GM12878 (cell line): Measurements from ENCODE around the gene RRAS. TPM values are rescaled to one million over a fixed set of nuclear protein-coding genes. Genes with fewer than 3 reads are reported as not detected.

Source experiments
- JUND ChIP-seq: IDR thresholded peaks from 2 replicates; pipeline ENCODE4 v1.6.1; 2012; ENCODE audit warnings: low read depth, mild to moderate bottlenecking, low read length, improper control_type of control experiment, moderate library complexity
- KAT2A ChIP-seq: conservative IDR thresholded peaks from 2 replicates; pipeline ENCODE4 v1.6.1; 2011; ENCODE audit warnings: low read depth, low read length; ENCODE audit not compliant: control insufficient read depth
- MEF2A ChIP-seq: IDR thresholded peaks from 2 replicates; pipeline ENCODE4 v1.6.1; 2011; ENCODE audit warnings: low read depth, mild to moderate bottlenecking, low read length, moderate library complexity; ENCODE audit not compliant: insufficient read depth
- MEF2B ChIP-seq: fragments of 450-650 bp; IDR thresholded peaks from 2 replicates; pipeline ENCODE4 v1.6.1; 2018; ENCODE audit warnings: mild to moderate bottlenecking, moderate library complexity; ENCODE audit not compliant: partially characterized antibody, poor library complexity, severe bottlenecking
- NRF1 ChIP-seq: conservative IDR thresholded peaks from 2 replicates; pipeline ENCODE4 v1.6.1; 2011; ENCODE audit warnings: mild to moderate bottlenecking, low read depth, low read length, improper control_type of control experiment
- RBBP5 ChIP-seq: fragments of 200-600 bp; sonication (generic); conservative IDR thresholded peaks from 2 replicates; pipeline ENCODE4 v1.6.1; 2016
- SRF ChIP-seq, 2 experiments: IDR thresholded peaks; 2 replicates each; pipeline ENCODE4 v1.6.1; 2011; ENCODE audit warnings: low read depth in 2 of 2, low read length in 2 of 2, mild to moderate bottlenecking in 1 of 2, moderate library complexity in 1 of 2
- TBL1XR1 ChIP-seq: IDR thresholded peaks from 2 replicates; pipeline ENCODE4 v1.6.1; 2012; ENCODE audit warnings: low read depth, low read length, improper control_type of control experiment
- TCF12 ChIP-seq: IDR thresholded peaks from 2 replicates; pipeline ENCODE4 v1.6.1; 2011; ENCODE audit warnings: low read depth, mild to moderate bottlenecking, low read length
- ZZZ3 ChIP-seq: IDR thresholded peaks from 2 replicates; pipeline ENCODE4 v1.6.1; 2011; ENCODE audit warnings: low read depth; ENCODE audit not compliant: control insufficient read depth, insufficient read length
- polyA plus RNA-seq, 11 experiments: library from polyadenylated mRNA; depleted of rRNA in 4 of 11; unstranded in 6 of 11; stranded (reverse) in 5 of 11; fragments of >200 nt; fragmentation: Nextera tagmentation in 4 of 11; fragmentation: Illumina TruSeq in 1 of 11; extraction: Ambion mirVana in 4 of 11; extraction: Trizol in 1 of 11; gene quantifications; 1 replicate in 1 of 11; 2 replicates in 10 of 11; pipeline versions ENCODE4 v1.2.1 to v1.2.3, GENCODE V29; 2011 to 2016; ENCODE audit warnings: inconsistent platforms in 2 of 11, missing spikeins in 2 of 11, low read depth in 1 of 11
- total RNA-seq, 4 experiments: library from RNA; depleted of rRNA in 3 of 4; stranded (reverse); fragments of >200 nt in 3 of 4; fragmentation: Illumina TruSeq in 1 of 4; extraction: Trizol in 1 of 4; gene quantifications; 2 replicates each; pipeline versions ENCODE4 v1.2.1 to v1.2.3, GENCODE V29; 2013 to 2021
- TF ChIP-seq, protein P1 (sequence below): fragments of 450-650 bp; IDR thresholded peaks from 2 replicates; pipeline ENCODE4 v1.6.1; 2017; ENCODE audit warnings: mild to moderate bottlenecking, low read depth, inconsistent platforms; ENCODE audit not compliant: poor library complexity, severe bottlenecking
- TF ChIP-seq, protein P2 (sequence below): fragments of 450-650 bp; formaldehyde crosslinking; IDR thresholded peaks from 2 replicates; pipeline ENCODE4 v1.4.0; 2022; ENCODE audit warnings: mild to moderate bottlenecking, moderate library complexity
- TF ChIP-seq, protein P3 (sequence below): fragments of 450-650 bp; IDR thresholded peaks from 2 replicates; pipeline ENCODE4 v1.6.1; 2017; ENCODE audit warnings: low read depth, mild to moderate bottlenecking, moderate library complexity
- TF ChIP-seq, protein P4 (sequence below): fragments of 450-650 bp; IDR thresholded peaks from 2 replicates; pipeline ENCODE4 v1.6.1; 2016; ENCODE audit warnings: mild to moderate bottlenecking
- TF ChIP-seq, protein P5 (sequence below): IDR thresholded peaks from 2 replicates; pipeline ENCODE4 v1.6.1; 2012; ENCODE audit warnings: low read depth, low read length, improper control_type of control experiment
- TF ChIP-seq, protein P6 (sequence below): fragments of 450-650 bp; formaldehyde crosslinking; IDR thresholded peaks from 2 replicates; pipeline ENCODE4 v1.5.0; 2022; ENCODE audit warnings: mild to moderate bottlenecking, missing genetic modification characterization

The RRAS gene
- total and polyA plus RNA-seq, 10 of the 15 experiments (the other 5 are each of a cell fraction or from before 2014, with no cell fraction given): 0.24 to 5.8 (median 1.8) TPM

DNA sequence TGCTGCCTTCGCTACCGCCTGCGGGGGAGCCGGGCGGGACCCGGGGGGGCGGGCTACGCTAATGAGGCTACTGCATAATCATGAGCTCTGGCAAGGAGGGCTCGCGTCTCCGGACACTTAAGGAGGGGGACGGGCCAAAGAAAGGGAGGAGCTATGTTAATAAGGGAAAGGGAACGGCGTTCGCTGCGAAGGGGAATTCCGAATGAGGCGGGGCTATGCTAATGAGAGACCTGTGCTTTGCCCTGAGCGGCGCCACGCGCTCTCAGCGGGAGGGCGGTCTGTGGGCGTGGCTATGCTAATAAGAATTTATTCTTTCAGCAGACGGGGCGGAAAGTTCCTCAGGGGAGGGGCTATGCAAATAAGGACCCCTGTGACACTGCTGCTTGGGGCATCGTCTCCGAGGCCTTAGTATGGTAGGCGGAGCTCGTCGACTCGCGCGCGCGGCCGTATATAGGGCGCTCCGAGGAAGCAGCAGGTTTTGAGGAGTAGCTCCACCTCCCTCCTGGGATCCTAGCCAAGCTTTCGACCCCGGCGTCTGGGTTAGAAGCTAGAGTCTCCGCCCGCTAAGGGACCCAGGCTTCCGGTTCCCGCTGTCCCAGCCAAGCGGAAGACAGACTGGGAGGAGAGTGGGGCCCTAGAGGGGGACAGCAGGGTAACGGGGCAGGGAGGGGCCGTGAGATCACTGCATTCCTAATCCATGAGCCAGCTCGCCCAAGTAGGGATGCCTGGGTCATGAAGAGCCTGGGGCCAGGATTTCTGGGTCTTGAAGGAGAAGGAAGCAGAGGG lies at the start of gene RRAS (continued):
- TF ChIP-seq MEF2B (no peak), SRF (IDR thresholded peaks at IDR 0.05; ENCODE audit: low read depth in 2 of 2, low read length in 2 of 2) (0 out of 4 replicates have a peak, but pooled peaks of 1 of the 2 experiments have one; percentile 35), TBL1XR1 (peak; percentile 12; the same call in 1 of the 2 replicates), ZZZ3 (no peak), MEF2A (0 out of 2 replicates have a peak, but pooled peaks have one; percentile 16), NRF1 (0 out of 2 replicates have a peak, but pooled peaks have one; percentile 4), KAT2A (no peak), TCF12 (no peak), JUND (no peak), RBBP5 (no peak)
- TF ChIP-seq, protein P1, sequence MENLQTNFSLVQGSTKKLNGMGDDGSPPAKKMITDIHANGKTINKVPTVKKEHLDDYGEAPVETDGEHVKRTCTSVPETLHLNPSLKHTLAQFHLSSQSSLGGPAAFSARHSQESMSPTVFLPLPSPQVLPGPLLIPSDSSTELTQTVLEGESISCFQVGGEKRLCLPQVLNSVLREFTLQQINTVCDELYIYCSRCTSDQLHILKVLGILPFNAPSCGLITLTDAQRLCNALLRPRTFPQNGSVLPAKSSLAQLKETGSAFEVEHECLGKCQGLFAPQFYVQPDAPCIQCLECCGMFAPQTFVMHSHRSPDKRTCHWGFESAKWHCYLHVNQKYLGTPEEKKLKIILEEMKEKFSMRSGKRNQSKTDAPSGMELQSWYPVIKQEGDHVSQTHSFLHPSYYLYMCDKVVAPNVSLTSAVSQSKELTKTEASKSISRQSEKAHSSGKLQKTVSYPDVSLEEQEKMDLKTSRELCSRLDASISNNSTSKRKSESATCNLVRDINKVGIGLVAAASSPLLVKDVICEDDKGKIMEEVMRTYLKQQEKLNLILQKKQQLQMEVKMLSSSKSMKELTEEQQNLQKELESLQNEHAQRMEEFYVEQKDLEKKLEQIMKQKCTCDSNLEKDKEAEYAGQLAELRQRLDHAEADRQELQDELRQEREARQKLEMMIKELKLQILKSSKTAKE: peak; percentile 54
- TF ChIP-seq, protein P2, sequence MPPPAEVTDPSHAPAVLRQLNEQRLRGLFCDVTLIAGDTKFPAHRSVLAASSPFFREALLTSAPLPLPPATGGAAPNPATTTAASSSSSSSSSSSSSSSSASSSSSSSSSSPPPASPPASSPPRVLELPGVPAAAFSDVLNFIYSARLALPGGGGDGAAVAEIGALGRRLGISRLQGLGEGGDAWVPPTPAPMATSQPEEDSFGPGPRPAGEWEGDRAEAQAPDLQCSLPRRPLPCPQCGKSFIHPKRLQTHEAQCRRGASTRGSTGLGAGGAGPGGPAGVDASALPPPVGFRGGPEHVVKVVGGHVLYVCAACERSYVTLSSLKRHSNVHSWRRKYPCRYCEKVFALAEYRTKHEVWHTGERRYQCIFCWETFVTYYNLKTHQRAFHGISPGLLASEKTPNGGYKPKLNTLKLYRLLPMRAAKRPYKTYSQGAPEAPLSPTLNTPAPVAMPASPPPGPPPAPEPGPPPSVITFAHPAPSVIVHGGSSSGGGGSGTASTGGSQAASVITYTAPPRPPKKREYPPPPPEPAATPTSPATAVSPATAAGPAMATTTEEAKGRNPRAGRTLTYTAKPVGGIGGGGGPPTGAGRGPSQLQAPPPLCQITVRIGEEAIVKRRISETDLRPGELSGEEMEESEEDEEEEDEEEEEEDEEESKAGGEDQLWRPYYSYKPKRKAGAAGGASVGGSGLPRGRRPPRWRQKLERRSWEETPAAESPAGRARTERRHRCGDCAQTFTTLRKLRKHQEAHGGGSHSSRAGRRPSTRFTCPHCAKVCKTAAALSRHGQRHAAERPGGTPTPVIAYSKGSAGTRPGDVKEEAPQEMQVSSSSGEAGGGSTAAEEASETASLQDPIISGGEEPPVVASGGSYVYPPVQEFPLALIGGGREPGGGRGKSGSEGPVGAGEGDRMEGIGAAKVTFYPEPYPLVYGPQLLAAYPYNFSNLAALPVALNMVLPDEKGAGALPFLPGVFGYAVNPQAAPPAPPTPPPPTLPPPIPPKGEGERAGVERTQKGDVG (CRISPR knock-in tag): no peak
- TF ChIP-seq, protein P3, sequence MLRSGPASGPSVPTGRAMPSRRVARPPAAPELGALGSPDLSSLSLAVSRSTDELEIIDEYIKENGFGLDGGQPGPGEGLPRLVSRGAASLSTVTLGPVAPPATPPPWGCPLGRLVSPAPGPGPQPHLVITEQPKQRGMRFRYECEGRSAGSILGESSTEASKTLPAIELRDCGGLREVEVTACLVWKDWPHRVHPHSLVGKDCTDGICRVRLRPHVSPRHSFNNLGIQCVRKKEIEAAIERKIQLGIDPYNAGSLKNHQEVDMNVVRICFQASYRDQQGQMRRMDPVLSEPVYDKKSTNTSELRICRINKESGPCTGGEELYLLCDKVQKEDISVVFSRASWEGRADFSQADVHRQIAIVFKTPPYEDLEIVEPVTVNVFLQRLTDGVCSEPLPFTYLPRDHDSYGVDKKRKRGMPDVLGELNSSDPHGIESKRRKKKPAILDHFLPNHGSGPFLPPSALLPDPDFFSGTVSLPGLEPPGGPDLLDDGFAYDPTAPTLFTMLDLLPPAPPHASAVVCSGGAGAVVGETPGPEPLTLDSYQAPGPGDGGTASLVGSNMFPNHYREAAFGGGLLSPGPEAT: peak; percentile 83; the same call in 1 of the 2 replicates
- TF ChIP-seq, protein P4, sequence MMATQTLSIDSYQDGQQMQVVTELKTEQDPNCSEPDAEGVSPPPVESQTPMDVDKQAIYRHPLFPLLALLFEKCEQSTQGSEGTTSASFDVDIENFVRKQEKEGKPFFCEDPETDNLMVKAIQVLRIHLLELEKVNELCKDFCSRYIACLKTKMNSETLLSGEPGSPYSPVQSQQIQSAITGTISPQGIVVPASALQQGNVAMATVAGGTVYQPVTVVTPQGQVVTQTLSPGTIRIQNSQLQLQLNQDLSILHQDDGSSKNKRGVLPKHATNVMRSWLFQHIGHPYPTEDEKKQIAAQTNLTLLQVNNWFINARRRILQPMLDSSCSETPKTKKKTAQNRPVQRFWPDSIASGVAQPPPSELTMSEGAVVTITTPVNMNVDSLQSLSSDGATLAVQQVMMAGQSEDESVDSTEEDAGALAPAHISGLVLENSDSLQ: peak; percentile 59; the same call in 1 of the 2 replicates
- TF ChIP-seq, protein P5, sequence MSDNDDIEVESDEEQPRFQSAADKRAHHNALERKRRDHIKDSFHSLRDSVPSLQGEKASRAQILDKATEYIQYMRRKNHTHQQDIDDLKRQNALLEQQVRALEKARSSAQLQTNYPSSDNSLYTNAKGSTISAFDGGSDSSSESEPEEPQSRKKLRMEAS: peak; percentile 40; the same call in 1 of the 2 replicates
- TF ChIP-seq, protein P6, sequence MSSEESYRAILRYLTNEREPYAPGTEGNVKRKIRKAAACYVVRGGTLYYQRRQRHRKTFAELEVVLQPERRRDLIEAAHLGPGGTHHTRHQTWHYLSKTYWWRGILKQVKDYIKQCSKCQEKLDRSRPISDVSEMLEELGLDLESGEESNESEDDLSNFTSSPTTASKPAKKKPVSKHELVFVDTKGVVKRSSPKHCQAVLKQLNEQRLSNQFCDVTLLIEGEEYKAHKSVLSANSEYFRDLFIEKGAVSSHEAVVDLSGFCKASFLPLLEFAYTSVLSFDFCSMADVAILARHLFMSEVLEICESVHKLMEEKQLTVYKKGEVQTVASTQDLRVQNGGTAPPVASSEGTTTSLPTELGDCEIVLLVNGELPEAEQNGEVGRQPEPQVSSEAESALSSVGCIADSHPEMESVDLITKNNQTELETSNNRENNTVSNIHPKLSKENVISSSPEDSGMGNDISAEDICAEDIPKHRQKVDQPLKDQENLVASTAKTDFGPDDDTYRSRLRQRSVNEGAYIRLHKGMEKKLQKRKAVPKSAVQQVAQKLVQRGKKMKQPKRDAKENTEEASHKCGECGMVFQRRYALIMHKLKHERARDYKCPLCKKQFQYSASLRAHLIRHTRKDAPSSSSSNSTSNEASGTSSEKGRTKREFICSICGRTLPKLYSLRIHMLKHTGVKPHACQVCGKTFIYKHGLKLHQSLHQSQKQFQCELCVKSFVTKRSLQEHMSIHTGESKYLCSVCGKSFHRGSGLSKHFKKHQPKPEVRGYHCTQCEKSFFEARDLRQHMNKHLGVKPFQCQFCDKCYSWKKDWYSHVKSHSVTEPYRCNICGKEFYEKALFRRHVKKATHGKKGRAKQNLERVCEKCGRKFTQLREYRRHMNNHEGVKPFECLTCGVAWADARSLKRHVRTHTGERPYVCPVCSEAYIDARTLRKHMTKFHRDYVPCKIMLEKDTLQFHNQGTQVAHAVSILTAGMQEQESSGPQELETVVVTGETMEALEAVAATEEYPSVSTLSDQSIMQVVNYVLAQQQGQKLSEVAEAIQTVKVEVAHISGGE (CRISPR knock-in tag): no peak
